GM12878 (cell line): ENCODE results near the gene PRKCQ.

Source experiments
- CHD2 ChIP-seq: IDR thresholded peaks from 2 replicates; pipeline ENCODE4 v1.6.1; 2011; ENCODE audit warnings: low read depth, low read length, improper control_type of control experiment, borderline replicate concordance
- MAX ChIP-seq: IDR thresholded peaks from 2 replicates; pipeline ENCODE4 v1.6.1; 2012; ENCODE audit warnings: low read depth, low read length, improper control_type of control experiment
- NFYA ChIP-seq: IDR thresholded peaks from 2 replicates; pipeline ENCODE4 v1.6.1; 2011; ENCODE audit warnings: low read depth, mild to moderate bottlenecking, low read length, improper control_type of control experiment, borderline replicate concordance
- NFYB ChIP-seq: IDR thresholded peaks from 2 replicates; pipeline ENCODE4 v1.6.1; 2011; ENCODE audit warnings: low read depth, mild to moderate bottlenecking, low read length, improper control_type of control experiment, moderate library complexity; ENCODE audit not compliant: insufficient read depth
- PML ChIP-seq: IDR thresholded peaks from 2 replicates; pipeline ENCODE4 v1.6.1; 2012; ENCODE audit warnings: low read length, inconsistent platforms
- RFX5 ChIP-seq: IDR thresholded peaks from 2 replicates; pipeline ENCODE4 v1.6.1; 2011; ENCODE audit warnings: low read depth, low read length, improper control_type of control experiment
- YBX1 ChIP-seq: fragments of 450-650 bp; IDR thresholded peaks from 2 replicates; pipeline ENCODE4 v1.6.1; 2016; ENCODE audit warnings: antibody characterized with exemption
- ZZZ3 ChIP-seq: IDR thresholded peaks from 2 replicates; pipeline ENCODE4 v1.6.1; 2011; ENCODE audit warnings: low read depth; ENCODE audit not compliant: control insufficient read depth, insufficient read length
- TF ChIP-seq, protein P1 (sequence below), 3 experiments: IDR thresholded peaks in 2 of 3; conservative IDR thresholded peaks in 1 of 3; 2 replicates each; pipeline ENCODE4 v1.5.1; 2011; ENCODE audit warnings: low read depth in 3 of 3, low read length in 3 of 3, mild to moderate bottlenecking in 3 of 3, control low read depth in 2 of 3, moderate library complexity in 2 of 3, inconsistent platforms in 1 of 3, mixed read lengths in 1 of 3; ENCODE audit not compliant: control insufficient read depth in 2 of 3, insufficient read depth in 1 of 3; ENCODE audit errors: extremely low read depth in 1 of 3
- TF ChIP-seq, protein P2 (sequence below): fragments of 450-650 bp; formaldehyde crosslinking; IDR thresholded peaks from 2 replicates; pipeline ENCODE4 v1.4.0; 2020; ENCODE audit warnings: mild to moderate bottlenecking, moderate library complexity

GRCh38 chr10:6511347-6511746, 68.7 kb downstream of the PRKCQ start:
- TF ChIP-seq NFYB, result no peak
- no peak for TF ChIP-seq RFX5
- TF ChIP-seq NFYA, result no peak
- no peak for TF ChIP-seq PML
- TF ChIP-seq MAX, result no peak
- TF ChIP-seq, protein P1, sequence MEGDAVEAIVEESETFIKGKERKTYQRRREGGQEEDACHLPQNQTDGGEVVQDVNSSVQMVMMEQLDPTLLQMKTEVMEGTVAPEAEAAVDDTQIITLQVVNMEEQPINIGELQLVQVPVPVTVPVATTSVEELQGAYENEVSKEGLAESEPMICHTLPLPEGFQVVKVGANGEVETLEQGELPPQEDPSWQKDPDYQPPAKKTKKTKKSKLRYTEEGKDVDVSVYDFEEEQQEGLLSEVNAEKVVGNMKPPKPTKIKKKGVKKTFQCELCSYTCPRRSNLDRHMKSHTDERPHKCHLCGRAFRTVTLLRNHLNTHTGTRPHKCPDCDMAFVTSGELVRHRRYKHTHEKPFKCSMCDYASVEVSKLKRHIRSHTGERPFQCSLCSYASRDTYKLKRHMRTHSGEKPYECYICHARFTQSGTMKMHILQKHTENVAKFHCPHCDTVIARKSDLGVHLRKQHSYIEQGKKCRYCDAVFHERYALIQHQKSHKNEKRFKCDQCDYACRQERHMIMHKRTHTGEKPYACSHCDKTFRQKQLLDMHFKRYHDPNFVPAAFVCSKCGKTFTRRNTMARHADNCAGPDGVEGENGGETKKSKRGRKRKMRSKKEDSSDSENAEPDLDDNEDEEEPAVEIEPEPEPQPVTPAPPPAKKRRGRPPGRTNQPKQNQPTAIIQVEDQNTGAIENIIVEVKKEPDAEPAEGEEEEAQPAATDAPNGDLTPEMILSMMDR (IDR thresholded peaks at IDR 0.05 in 2 of 3, conservative IDR thresholded peaks at IDR 0.05 in 1 of 3; ENCODE audit: control insufficient read depth in 2 of 3, extremely low read depth in 1 of 3, insufficient read depth in 1 of 3, low read depth in 3 of 3, low read length in 3 of 3), result no peak
- no peak for TF ChIP-seq ZZZ3
- no peak for TF ChIP-seq YBX1
- no peak for TF ChIP-seq CHD2
- TF ChIP-seq, protein P2, sequence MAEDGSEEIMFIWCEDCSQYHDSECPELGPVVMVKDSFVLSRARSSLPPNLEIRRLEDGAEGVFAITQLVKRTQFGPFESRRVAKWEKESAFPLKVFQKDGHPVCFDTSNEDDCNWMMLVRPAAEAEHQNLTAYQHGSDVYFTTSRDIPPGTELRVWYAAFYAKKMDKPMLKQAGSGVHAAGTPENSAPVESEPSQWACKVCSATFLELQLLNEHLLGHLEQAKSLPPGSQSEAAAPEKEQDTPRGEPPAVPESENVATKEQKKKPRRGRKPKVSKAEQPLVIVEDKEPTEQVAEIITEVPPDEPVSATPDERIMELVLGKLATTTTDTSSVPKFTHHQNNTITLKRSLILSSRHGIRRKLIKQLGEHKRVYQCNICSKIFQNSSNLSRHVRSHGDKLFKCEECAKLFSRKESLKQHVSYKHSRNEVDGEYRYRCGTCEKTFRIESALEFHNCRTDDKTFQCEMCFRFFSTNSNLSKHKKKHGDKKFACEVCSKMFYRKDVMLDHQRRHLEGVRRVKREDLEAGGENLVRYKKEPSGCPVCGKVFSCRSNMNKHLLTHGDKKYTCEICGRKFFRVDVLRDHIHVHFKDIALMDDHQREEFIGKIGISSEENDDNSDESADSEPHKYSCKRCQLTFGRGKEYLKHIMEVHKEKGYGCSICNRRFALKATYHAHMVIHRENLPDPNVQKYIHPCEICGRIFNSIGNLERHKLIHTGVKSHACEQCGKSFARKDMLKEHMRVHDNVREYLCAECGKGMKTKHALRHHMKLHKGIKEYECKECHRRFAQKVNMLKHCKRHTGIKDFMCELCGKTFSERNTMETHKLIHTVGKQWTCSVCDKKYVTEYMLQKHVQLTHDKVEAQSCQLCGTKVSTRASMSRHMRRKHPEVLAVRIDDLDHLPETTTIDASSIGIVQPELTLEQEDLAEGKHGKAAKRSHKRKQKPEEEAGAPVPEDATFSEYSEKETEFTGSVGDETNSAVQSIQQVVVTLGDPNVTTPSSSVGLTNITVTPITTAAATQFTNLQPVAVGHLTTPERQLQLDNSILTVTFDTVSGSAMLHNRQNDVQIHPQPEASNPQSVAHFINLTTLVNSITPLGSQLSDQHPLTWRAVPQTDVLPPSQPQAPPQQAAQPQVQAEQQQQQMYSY (CRISPR knock-in tag), result no peak
